NCI-H2107 treated with DMSO at 0.1 percent for 48 hours (cell line): ENCODE measurements around the gene F11R.
"Not testable (repeated sequence)": the region's sequence is repeated elsewhere in the genome, so short reads cannot be mapped to it uniquely, and the experiment has no call there.

ENCODE experiments used
- DNase-seq: peaks from one replicate; lab custom pipeline; 2025; ENCODE audit not compliant: unreplicated experiment; lab: John Stamatoyannopoulos, UW

F11R gene

GRCh38 chr1:161016683-161017082, 4.3 kb downstream of the F11R start:
- DNase-seq = not testable (repeated sequence)

- no peak for DNase-seq
Observed at GRCh38 chr1:161013488-161014230, 7.3 kb downstream of the F11R start.

DNA sequence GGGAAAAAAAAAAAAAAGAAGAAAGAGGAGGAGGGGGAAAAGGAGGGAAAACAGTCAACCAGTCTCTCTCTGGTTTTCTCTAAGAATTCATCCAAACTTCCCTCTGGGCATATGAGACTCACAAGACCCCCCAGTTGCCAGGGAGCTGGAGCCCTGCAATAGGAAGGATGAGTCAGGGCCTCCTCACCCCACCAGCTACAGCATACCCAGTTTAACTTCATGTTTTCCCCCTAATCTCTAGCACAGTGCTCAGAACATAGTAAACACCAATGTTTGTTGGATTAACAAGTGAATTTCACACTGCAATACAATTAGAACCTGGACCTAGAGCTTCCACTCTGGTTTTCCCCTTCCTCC, 7.8 kb downstream of the F11R start:
- no peak for DNase-seq

DNA sequence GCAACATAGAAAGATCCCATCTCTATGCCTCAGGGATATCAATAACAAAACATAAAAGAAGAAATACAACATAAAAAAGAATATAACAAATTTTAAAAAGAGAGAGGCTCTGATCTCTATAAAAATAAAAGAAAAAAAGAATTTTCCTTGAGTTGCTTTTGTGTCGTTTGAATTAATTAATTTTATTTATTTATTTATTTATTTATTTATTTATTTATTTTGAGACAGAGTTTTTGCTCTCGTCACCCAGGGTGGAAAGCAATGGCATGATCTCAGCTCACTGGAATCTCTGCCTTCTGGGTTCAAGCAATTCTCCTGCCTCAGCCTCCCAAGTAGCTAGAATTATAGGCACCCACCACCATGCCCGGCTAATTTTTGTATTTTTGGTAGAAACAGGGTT, 8.5 kb downstream of the F11R start:
- no peak for DNase-seq

GRCh38 chr1:161009602-161010211, 11.2 kb downstream of the F11R start:
- no peak for DNase-seq

GRCh38 chr1:161008869-161009510, 12.0 kb downstream of the F11R start:
- no peak for DNase-seq

DNA sequence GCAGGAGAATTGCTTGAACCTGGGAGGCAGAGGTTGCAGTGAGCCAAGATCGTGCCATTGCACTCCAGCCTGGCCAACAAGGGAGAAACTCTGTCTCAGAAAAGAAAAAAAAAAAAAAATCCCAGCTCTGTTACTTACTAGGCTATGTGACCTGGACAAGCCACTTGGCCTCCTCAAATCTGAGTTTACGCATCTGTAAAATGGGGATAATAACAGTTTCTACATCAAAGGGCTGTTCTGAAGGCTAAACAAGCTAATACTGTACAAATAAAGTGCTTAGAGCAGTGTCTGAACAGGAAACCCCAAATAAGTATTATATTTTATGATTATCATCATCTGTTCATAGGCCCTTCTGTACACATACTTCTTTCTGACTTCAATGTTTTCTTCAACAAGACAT, 13.6 kb downstream of the F11R start:
- DNase-seq = no peak

GRCh38 chr1:161006563-161006962, 14.4 kb downstream of the F11R start:
- no peak for DNase-seq

- DNase-seq = peak; percentile 16
Observed at GRCh38 chr1:161001525-161001924, 19.4 kb downstream of the F11R start.

GRCh38 chr1:161000736-161001480, 20.0 kb downstream of the F11R start:
- DNase-seq = no peak

DNA sequence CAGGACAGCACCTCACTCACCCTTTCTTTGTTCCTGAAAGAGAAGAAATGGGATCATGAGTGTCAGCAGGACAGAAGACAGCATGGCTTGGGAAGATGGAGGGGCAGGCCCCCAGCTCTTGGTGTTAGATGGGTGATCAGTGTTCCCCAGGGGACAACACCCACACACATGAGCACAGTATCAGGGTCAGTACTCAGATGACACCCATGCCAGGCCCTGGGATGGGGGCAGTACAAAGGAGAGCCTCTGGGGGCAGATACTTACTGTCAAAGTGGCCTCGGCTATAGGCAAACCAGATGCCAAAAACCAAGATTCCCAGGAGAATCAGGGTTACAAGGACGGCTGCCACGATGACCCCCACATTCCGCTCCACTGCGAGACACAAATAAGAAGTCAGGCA, 21.6 kb downstream of the F11R start:
- DNase-seq = no peak

GRCh38 chr1:160997323-160998038, 23.5 kb downstream of the F11R start:
- no peak for DNase-seq

GRCh38 chr1:160996178-160996577, 24.8 kb downstream of the F11R start:
- DNase-seq = no peak

GRCh38 chr1:160993544-160994193, 27.3 kb downstream of the F11R start:
- DNase-seq = peak; percentile 29

- DNase-seq = not testable (repeated sequence)
Observed at GRCh38 chr1:160992036-160992435, 28.9 kb downstream of the F11R start.

DNA sequence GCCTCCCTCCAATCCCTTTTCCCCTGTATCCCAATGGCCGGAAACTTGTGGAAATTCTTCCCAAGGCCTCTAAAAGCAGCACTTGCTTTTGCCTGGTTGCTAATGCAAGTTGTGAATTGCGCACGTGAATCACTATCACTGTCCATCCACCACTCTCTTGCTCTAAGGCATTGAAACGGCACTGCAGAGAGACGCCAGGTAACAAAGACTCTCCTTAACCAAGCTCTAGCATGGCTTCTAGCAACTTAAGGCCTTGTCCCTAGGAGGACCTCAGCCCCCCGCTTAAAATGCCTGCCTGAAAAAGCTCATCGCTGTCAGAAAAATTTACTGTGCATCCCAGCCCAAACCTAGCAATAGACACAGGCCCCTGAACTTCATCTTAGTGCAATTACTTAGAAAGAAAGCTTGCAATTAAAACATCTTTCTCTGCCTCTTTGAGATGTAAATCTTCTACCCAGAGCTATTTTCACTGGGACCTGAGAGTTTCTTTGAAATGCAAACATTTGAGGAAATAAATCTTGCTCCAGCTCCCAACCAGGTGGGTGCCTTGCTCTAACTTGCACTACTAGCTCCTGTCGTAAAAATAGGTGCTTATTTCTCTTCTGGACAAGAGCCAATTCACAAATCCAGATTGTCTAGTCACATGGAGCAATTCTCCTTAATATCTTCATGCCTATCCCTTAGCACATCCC, 33.4 kb downstream of the F11R start:
- DNase-seq = no peak

- DNase-seq = no peak
Observed at GRCh38 chr1:160985723-160986122, 35.2 kb downstream of the F11R start.

DNA sequence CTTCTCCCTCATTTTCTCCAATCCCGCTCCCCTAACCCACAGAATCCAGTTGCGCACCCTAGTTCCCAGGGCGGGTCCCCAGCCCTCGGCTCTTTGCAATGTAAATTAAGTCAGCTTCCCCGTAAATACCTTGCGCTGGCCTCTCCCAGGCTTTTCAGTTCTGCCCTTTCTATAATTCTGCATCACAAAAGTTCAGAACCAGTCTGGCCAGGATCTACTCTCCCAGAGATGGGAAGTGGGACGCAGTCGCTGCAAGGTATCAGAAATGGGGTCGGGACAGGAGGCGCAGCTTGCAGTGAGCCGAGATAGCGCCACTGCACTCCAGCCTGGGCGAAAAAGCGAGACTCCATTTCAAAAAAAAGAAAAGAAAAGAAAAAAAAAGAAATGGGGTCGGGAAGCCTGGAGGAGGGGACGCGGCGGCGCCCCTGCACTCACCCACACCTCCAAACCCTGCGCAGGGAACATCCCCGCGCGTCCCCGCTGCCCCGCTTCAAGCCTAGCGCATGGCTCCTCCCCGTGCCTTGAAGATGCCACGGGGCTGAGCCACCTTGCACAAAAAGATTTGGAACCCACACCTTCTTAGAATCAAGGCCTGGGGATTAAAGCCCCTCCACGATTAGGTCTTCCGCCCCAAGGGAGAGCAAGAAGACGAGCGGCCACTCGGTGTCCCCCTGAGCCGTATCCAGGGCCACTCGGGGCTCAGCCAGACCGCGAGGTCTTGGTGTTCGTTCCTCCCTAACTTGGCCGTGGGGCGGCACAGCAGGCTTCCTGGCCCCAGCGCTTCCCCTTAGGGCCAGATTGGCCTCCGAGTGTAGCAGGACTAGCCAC, 39.2 kb downstream of the F11R start:
- DNase-seq = no peak

DNA sequence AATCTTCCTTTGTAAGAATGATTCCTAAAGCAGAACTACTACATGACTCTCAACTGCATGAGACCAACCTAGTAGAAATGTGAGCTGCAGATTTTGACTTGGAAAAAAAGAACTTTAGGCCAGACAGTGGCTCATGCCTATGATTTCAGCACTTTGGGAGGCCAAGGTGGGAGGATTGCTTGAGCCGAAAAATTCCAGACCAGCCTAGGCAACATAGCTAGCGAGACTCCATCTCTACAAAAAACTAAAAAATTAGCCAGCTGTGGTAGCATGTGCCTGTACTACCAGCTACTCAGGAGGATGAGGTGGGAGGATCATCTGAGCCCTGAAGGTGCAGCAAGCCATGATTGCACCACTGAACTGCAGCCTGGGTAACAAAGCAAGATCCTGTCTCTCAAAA, 41.7 kb downstream of the F11R start:
- DNase-seq = no peak
